ENCODE data around the gene LRRK2. TPM values are rescaled to one million over a fixed set of nuclear protein-coding genes. Genes with fewer than 3 reads are reported as not detected.

The LRRK2 gene
- total and polyA plus RNA-seq, 2 experiments from 2014 or later: 6.4 to 9.3 TPM

- H3K4me3 ChIP-seq: no peak overlapping the region
- no peaks in the 10 kb centered on the region for H3K4me1 ChIP-seq (ENCODE audit: low read depth)
- no peaks in the 10 kb centered on the region for H3K9me3 ChIP-seq (ENCODE audit: low read depth)
- no peak overlapping the region for H3K27ac ChIP-seq
- no peak for DNase-seq (ENCODE audit: low read depth in 1 of 2, low spot score in 1 of 2)
- H3K27me3 ChIP-seq: no peaks in the 10 kb centered on the region
- TF ChIP-seq CTCF (IDR thresholded peaks at IDR 0.05; ENCODE audit: low read depth, low read length): no peak
- no peaks in the 10 kb centered on the region for H3K36me3 ChIP-seq
Measured at GRCh38 chr12:40183715-40184114, 41.1 kb upstream of the LRRK2 start.

DNA sequence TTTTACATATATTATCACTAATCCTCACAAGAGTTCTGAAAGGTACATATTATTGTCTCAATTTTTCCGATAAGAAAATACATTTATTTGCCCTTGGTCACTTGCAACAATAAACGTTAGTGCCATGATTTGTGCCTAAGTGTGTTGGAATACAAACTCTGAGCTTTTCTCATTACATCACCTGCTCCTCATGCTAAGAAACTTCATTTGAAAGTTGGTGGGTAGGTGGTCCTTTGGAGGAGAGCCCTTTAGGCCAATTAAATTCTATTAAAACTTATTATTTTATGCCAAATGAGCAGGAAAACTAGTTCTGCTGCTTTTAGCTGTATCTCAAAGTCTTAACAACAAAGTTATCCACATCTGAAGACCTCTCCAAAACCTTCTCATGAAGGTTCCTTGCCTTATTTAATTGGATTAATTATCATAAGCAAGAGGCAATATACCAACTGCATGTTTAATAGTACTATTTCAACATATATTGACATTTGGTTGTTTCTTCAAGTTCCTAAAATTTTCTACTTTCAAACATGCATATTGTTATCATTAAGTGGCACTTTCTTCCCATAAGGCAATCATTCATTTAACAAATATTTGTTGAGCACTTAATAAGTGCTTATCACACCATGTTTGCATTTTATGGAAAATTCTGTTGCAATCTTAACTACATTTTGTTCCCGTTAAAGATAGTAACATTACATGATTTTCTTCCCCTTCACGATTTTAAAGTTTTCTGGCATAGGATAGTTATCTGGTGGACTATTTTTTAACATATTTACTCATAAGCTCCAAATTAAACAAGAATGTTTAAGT lies 40.1 kb upstream of the LRRK2 start:
- no peaks in the 10 kb centered on the region for H3K4me1 ChIP-seq (ENCODE audit: low read depth)
- no peak for TF ChIP-seq CTCF (IDR thresholded peaks at IDR 0.05; ENCODE audit: low read depth, low read length)
- no peaks in the 10 kb centered on the region for H3K9me3 ChIP-seq (ENCODE audit: low read depth)
- DNase-seq (ENCODE audit: low read depth in 1 of 2, low spot score in 1 of 2): no peak
- no peak overlapping the region for H3K4me3 ChIP-seq
- H3K27me3 ChIP-seq: no peaks in the 10 kb centered on the region
- H3K27ac ChIP-seq: no peak overlapping the region
- H3K36me3 ChIP-seq: no peaks in the 10 kb centered on the region

DNA sequence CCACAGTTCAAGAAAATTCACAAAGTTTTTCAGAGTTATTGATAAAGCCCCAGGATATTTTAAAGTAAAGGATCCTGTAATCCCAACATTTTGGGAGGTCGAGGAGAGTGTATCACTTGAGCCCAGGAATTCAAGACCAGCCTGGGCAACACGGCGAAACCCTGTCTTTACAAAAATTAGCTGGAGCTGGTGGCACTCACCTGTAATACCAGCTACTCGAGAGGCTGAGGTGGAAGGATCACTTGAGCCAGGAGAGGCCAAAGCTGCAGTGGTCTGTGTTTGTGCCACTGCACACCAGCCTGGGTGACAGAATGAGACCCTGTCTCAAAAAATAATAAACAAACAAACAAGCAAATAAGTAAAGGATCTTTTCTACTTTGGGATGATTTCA lies 39.5 kb upstream of the LRRK2 start:
- Histone ChIP-seq H3K9me3 (ENCODE audit: low read depth) (no peaks in the 10 kb centered on the region), H3K4me1 (ENCODE audit: low read depth) (no peaks in the 10 kb centered on the region), H3K27me3 (no peaks in the 10 kb centered on the region), H3K36me3 (no peaks in the 10 kb centered on the region), H3K4me3 (no peak overlapping the region), H3K27ac (no peak overlapping the region)
- DNase-seq (ENCODE audit: low read depth in 1 of 2, low spot score in 1 of 2): no peak
- no peak for TF ChIP-seq CTCF (IDR thresholded peaks at IDR 0.05; ENCODE audit: low read depth, low read length)

DNA sequence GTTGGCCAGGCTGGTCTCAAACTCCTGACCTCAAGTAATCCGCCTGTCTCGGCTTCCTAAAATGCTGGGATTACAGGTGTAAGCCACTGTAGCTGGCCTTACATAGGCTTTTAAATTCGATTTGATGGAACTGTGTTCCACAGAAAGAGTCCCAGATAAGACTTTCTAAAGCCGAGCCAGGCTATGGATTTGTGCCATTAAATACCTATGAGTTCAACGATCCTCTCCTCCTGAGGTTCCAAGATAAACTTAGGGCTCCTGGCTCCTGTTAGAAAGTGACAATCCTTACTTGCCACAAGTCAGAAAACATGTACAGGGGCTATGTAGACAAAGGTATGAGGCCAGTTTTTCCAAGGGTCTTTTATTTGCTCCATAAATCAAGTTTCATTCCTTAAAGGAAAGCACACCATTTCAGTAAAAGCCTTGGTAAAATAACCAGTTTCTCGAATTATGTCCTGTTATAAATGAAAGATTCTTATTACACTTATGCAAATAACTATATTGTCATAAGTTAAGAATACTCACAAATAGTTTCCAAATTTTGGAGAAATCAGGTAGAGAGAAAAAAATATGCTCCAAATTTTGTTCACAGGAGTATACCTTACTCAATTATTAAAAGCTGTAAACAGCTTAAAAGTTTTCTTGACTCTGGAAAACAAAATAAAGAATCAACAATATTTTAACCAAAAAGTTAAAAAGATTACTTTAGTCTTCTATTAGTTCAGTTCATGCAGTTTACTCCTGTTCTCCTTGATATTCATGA lies 36.1 kb upstream of the LRRK2 start:
- Histone ChIP-seq H3K4me3 (no peak overlapping the region), H3K4me1 (ENCODE audit: low read depth) (no peaks in the 10 kb centered on the region), H3K27ac (no peak overlapping the region), H3K36me3 (no peaks in the 10 kb centered on the region), H3K27me3 (no peaks in the 10 kb centered on the region), H3K9me3 (ENCODE audit: low read depth) (no peaks in the 10 kb centered on the region)
- no peak for DNase-seq (ENCODE audit: low read depth in 1 of 2, low spot score in 1 of 2)
- no peak for TF ChIP-seq CTCF (IDR thresholded peaks at IDR 0.05; ENCODE audit: low read depth, low read length)

DNA sequence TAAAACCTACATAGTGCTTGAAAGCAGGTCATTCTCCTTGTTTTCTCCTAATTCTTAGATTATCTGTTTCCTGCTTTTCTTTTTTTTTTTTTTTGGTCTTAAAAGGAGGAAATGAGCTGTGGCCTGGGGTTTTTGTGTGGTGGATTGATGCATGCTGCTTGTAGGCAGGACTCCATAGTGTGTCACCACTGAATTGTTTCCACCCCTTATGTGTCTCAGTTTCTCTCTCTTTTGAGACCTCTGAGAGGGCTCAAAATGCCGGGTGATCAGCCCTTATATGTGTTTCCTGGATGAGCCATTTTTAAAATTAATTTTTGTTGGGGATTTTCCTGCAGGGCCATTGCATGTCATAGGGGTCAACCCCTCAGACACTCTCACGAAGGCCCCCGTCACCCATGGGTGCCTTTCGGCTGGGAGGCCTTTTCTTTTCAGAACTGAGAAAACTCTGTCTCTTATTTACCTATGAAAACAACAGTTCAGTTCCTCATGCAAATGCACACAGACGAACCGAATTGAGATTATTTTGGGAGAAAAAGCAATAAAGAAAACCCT lies 32.0 kb upstream of the LRRK2 start:
- Histone ChIP-seq H3K9me3 (ENCODE audit: low read depth) (no peaks in the 10 kb centered on the region), H3K36me3 (no peaks in the 10 kb centered on the region), H3K4me3 (no peak overlapping the region), H3K4me1 (ENCODE audit: low read depth) (no peaks in the 10 kb centered on the region), H3K27me3 (no peaks in the 10 kb centered on the region), H3K27ac (no peak overlapping the region)
- no peak for DNase-seq (ENCODE audit: low read depth in 1 of 2, low spot score in 1 of 2)
- no peak for TF ChIP-seq CTCF (IDR thresholded peaks at IDR 0.05; ENCODE audit: low read depth, low read length)

Data from cardiac muscle cell (in vitro differentiated cells and primary cell).